ENCODE data around the gene AUTS2. TPM values are rescaled to one million over a fixed set of nuclear protein-coding genes. Genes with fewer than 3 reads are reported as not detected.

AUTS2 gene
- total and polyA plus RNA-seq, 10 of the 15 experiments (the other 5 are each of a cell fraction or from before 2014, with no cell fraction given): 6.4 to 55.6 (median 21.6) TPM

GRCh38 chr7:69790977-69791724, 192.9 kb downstream of the AUTS2 start:
- RAD21 ChIA-PET (ENCODE audit: unreplicated experiment): interaction anchor here (1.4 kb wide), 1 partner anchor 9 kb away, joined by 3 read pairs; no protein-coding TSS in a partner anchor
- BruUV-seq (replicated peaks): no TSS peak
- in situ Hi-C loops (cut with MboI) (no loop called here), intact Hi-C loops (cut with micrococcal nuclease; ENCODE audit: unreplicated experiment) (no loop called here)
- no peak for DNase-seq (ENCODE audit: low read depth, low spot score)
- no peak overlapping the region for H3K9ac ChIP-seq (ENCODE audit: control insufficient read depth, insufficient read depth, low read length)
- no peak overlapping the region for H2AFZ ChIP-seq (ENCODE audit: control insufficient read depth, low read depth, low read length)
- FAIRE-seq: no peak
- CTCF ChIA-PET: interaction anchor here (0.7 to 3.3 kb wide), 2 partner anchors 8 to 12 kb away, joined by 4 to 11 read pairs; no protein-coding TSS in a partner anchor
- ATAC-seq: no peak
- no peak overlapping the region for H3K27ac ChIP-seq (ENCODE audit: control insufficient read depth, insufficient read depth)
- TF ChIP-seq ATF7 (IDR thresholded peaks at IDR 0.05; ENCODE audit: low read depth) (0 out of 2 replicates have a peak, but pooled peaks have one; percentile 17), IRF5 (IDR thresholded peaks at IDR 0.05; ENCODE audit: borderline replicate concordance) (no peak)
- H4K20me1 ChIP-seq (ENCODE audit: control insufficient read depth, insufficient read depth): no peaks in the 10 kb centered on the region
- H3K4me1 ChIP-seq (ENCODE audit: control insufficient read depth, insufficient read depth, low read length): peaks cover 15% of the 10 kb centered on the region; the same call in 1 of the 2 replicates
- no peak overlapping the region for H3K4me2 ChIP-seq (ENCODE audit: control insufficient read depth, insufficient read depth)
- H3K9me3 ChIP-seq (replicated peaks; ENCODE audit: control insufficient read depth, insufficient read depth, low read length): no peaks in the 10 kb centered on the region
- H3K4me3 ChIP-seq: no peak overlapping the region
- POLR2A ChIA-PET: interaction anchor here (0.6 to 1.3 kb wide), 2 partner anchors 34 to 52 kb away, joined by 3 read pairs; no protein-coding TSS in a partner anchor
- H3K36me3 ChIP-seq (ENCODE audit: control insufficient read depth in 2 of 2, insufficient read depth in 2 of 2, low read length in 1 of 2): no peaks in the 10 kb centered on the region
- no peaks in the 10 kb centered on the region; the same call in 1 of the 2 replicates for H3K79me2 ChIP-seq (ENCODE audit: control insufficient read depth, insufficient read depth, low read length)
- SMC1A ChIA-PET (ENCODE audit: uncharacterized antibody, unreplicated experiment): interaction anchor here (0.9 to 5.9 kb wide), 5 partner anchors 12 to 47 kb away, joined by 3 to 42 read pairs (median 4); no protein-coding TSS in a partner anchor
- 77% methylated on average over 7 of the region's 7 CpGs for WGBS (ENCODE audit: insufficient coverage, insufficient replicate concordance, low lambda C conversion rate, missing lambda C conversion rate)
- H3K27me3 ChIP-seq (replicated peaks in 1 of 2; ENCODE audit: control insufficient read depth in 2 of 2, insufficient read depth in 2 of 2, low read length in 1 of 2): no peaks in the 10 kb centered on the region

GRCh38 chr7:69791739-69792138, 193.5 kb downstream of the AUTS2 start:
- intact Hi-C loops (cut with micrococcal nuclease; ENCODE audit: unreplicated experiment) (no loop called here), in situ Hi-C loops (cut with MboI) (no loop called here)
- Histone ChIP-seq H3K36me3 (ENCODE audit: control insufficient read depth in 2 of 2, insufficient read depth in 2 of 2, low read length in 1 of 2) (no peaks in the 10 kb centered on the region), H3K27ac (ENCODE audit: control insufficient read depth, insufficient read depth) (no peak overlapping the region), H3K9me3 (replicated peaks; ENCODE audit: control insufficient read depth, insufficient read depth, low read length) (no peaks in the 10 kb centered on the region), H3K4me1 (ENCODE audit: control insufficient read depth, insufficient read depth, low read length) (peaks cover 13% of the 10 kb centered on the region; the same call in 1 of the 2 replicates), H3K4me3 (no peak overlapping the region), H3K9ac (ENCODE audit: control insufficient read depth, insufficient read depth, low read length) (no peak overlapping the region), H3K27me3 (replicated peaks in 1 of 2; ENCODE audit: control insufficient read depth in 2 of 2, insufficient read depth in 2 of 2, low read length in 1 of 2) (no peaks in the 10 kb centered on the region), H3K79me2 (ENCODE audit: control insufficient read depth, insufficient read depth, low read length) (no peaks in the 10 kb centered on the region; the same call in 1 of the 2 replicates), H4K20me1 (ENCODE audit: control insufficient read depth, insufficient read depth) (no peaks in the 10 kb centered on the region), H2AFZ (ENCODE audit: control insufficient read depth, low read depth, low read length) (no peak overlapping the region), H3K4me2 (ENCODE audit: control insufficient read depth, insufficient read depth) (no peak overlapping the region)
- no peak for ATAC-seq
- BruUV-seq (replicated peaks): no TSS peak
- DNase-seq (ENCODE audit: low read depth, low spot score): no peak
- no peak for FAIRE-seq
- POLR2A ChIA-PET: interaction anchor here (0.6 to 1.3 kb wide), 2 partner anchors 12 to 33 kb away, joined by 3 read pairs; no protein-coding TSS in a partner anchor
- RAD21 ChIA-PET (ENCODE audit: unreplicated experiment): interaction anchor here (1.4 kb wide), 1 partner anchor 9 kb away, joined by 3 read pairs; no protein-coding TSS in a partner anchor
- SMC1A ChIA-PET (ENCODE audit: uncharacterized antibody, unreplicated experiment): interaction anchor here (0.9 to 1.8 kb wide), 4 partner anchors 11 to 47 kb away, joined by 3 to 7 read pairs (median 4); no protein-coding TSS in a partner anchor
- CTCF ChIA-PET: interaction anchor here (0.7 to 3.3 kb wide), 2 partner anchors 8 to 12 kb away, joined by 4 to 11 read pairs; no protein-coding TSS in a partner anchor
- 36% methylated on average over 1 of the region's 1 CpG for WGBS (ENCODE audit: insufficient coverage, insufficient replicate concordance, low lambda C conversion rate, missing lambda C conversion rate)
- no peak for TF ChIP-seq CEBPB (IDR thresholded peaks at IDR 0.05; ENCODE audit: borderline replicate concordance in 1 of 2, low read depth in 2 of 2, low read length in 2 of 2)
- TF ChIP-seq BCL3 (IDR thresholded peaks at IDR 0.05; ENCODE audit: borderline replicate concordance, insufficient read depth, low read depth, low read length, poor library complexity, severe bottlenecking): no peak
- TF ChIP-seq BCL11A (IDR thresholded peaks at IDR 0.05; ENCODE audit: low read depth, low read length): no peak
- TF ChIP-seq BRCA1 (IDR thresholded peaks at IDR 0.05; ENCODE audit: low read depth, low read length): no peak
- no peak for TF ChIP-seq ATF7 (IDR thresholded peaks at IDR 0.05; ENCODE audit: low read depth)
- TF ChIP-seq E2F8 (IDR thresholded peaks at IDR 0.05; ENCODE audit: low read depth, partially characterized antibody): no peak

All from GM12878 (cell line).